Motor neuron (in vitro differentiated cells): ENCODE measurements around the gene PBX3. TPM values are rescaled to one million over a fixed set of nuclear protein-coding genes. Genes with fewer than 3 reads are reported as not detected.

ENCODE experiments used
- ATAC-seq, 8 experiments: fragments of 200-7000 bp; cut with Tn5 transposase; replicated peaks in 6 of 8; 2 replicates each; pipeline ENCODE4 v1.8.0; 2021; ENCODE audit warnings: mild to moderate bottlenecking in 8 of 8, moderate library complexity in 8 of 8
- H3K27ac ChIP-seq, 2 donors: fragments of 250-450 bp; sonication (Bioruptor Pico); 2 replicates each; pipeline ENCODE4 v1.9.0; 2021; ENCODE audit warnings: antibody characterized with exemption in 2 of 2, mild to moderate bottlenecking in 2 of 2, moderate library complexity in 1 of 2
- H3K4me1 ChIP-seq, 2 donors: fragments of 250-450 bp; sonication (Bioruptor Pico); replicated peaks in 1 of 2; 2 replicates each; pipeline ENCODE4 v1.6.1; 2021; ENCODE audit warnings: antibody characterized with exemption in 2 of 2, mild to moderate bottlenecking in 2 of 2, moderate library complexity in 1 of 2
- H3K4me3 ChIP-seq, 5 donors: fragments of 250-450 bp; sonication (Bioruptor Pico); 2 replicates each; pipeline ENCODE4 v1.9.0; 2021; ENCODE audit warnings: antibody characterized with exemption in 5 of 5, mild to moderate bottlenecking in 5 of 5, moderate library complexity in 4 of 5
- WGBS, 10 experiments: fragments of 450-650 bp; shearing (Covaris generic); methylation state at CpG; one replicate each; pipeline ENCODE4 v1.0.0; 2022; 5-methylcytosine and 5-hydroxymethylcytosine counted together
- in situ Hi-C, 9 experiments: fragments of 400-800 bp; cut with MboI; loops; one replicate each; pipeline ENCODE4 v1.15.0; 2021; ENCODE audit warnings: low sequenced_read_pairs in 9 of 9, low pct_unique_long_range_greater_than_20kb in 2 of 9; ENCODE audit not compliant: unreplicated experiment in 9 of 9
- total RNA-seq, 8 experiments: library from RNA; unstranded; fragments of 300-600 nt; gene quantifications; 2 replicates each; pipeline versions ENCODE4 v1.2.3 to v1.2.4, GENCODE V29; 2022

Gene PBX3
- total RNA-seq, 8 experiments from 2014 or later, result 24.0 to 157 (median 75.5) TPM

GRCh38 chr9:125750627-125751011, 3.4 kb downstream of the PBX3 start:
- H3K4me1 ChIP-seq, result peaks cover 20 to 38% of the 10 kb centered on the region in 2 donors
- H3K27ac ChIP-seq, result no peak overlapping the region
- ATAC-seq, result no peak
- in situ Hi-C loops, result loop anchor here in 2 of 9 experiments (25.0 kb wide), 2 partner anchors 112 to 162 kb away; no protein-coding TSS in a partner anchor
- peak overlapping the region; percentile 77 to 100 (median 92) for H3K4me3 ChIP-seq
- WGBS, 10 experiments, result 7 to 100% (median 40%) methylated on average over 1 to 5 of the region's 6 CpGs

GRCh38 chr9:125752070-125752628, 5.0 kb downstream of the PBX3 start:
- Histone ChIP-seq H3K4me1 (peaks cover 29 to 53% of the 10 kb centered on the region in 2 donors), H3K4me3 (peak overlapping the region; percentile 9 to 100 (median 78)), H3K27ac (no peak overlapping the region)
- WGBS, 10 experiments, result 6 to 100% (median 49%) methylated on average over 1 to 3 of the region's 3 CpGs; no CpG with 5 or more reads in 2 of the 10 experiments
- in situ Hi-C loops, result loop anchor here in 2 of 9 experiments (25.0 kb wide), 2 partner anchors 110 to 160 kb away; no protein-coding TSS in a partner anchor
- no peak for ATAC-seq

- Histone ChIP-seq H3K4me3 (peak overlapping the region in 2 of 5 donors; percentile 3 to 78), H3K4me1 (peaks cover 45 to 71% of the 10 kb centered on the region in 2 donors), H3K27ac (no peak overlapping the region)
- 0 to 43% (median 16%) methylated on average over 1 to 2 of the region's 2 CpGs for WGBS, 10 experiments
- ATAC-seq, result no peak
- in situ Hi-C loops, result loop anchor here in 2 of 9 experiments (25.0 kb wide), 2 partner anchors 108 to 158 kb away; no protein-coding TSS in a partner anchor
These were observed 6.9 kb downstream of the PBX3 start for GRCh38 chr9:125754096-125754495.

- Histone ChIP-seq H3K4me1 (peaks cover 48 to 83% of the 10 kb centered on the region in 2 donors), H3K27ac (no peak overlapping the region), H3K4me3 (no peak overlapping the region)
- in situ Hi-C loops, result loop anchor here in 2 of 9 experiments (25.0 kb wide), 2 partner anchors 107 to 157 kb away; no protein-coding TSS in a partner anchor
- 0 to 100% (median 40%) methylated on average over 1 of the region's 1 CpG; no CpG with 5 or more reads in 1 of the 10 experiments for WGBS, 10 experiments
- ATAC-seq, result peak in 5 of 8 experiments; percentile 10 to 92 (median 86)
These were observed 8.2 kb downstream of the PBX3 start for GRCh38 chr9:125755340-125755739.

- Histone ChIP-seq H3K27ac (no peak overlapping the region), H3K4me1 (peaks cover 58 to 92% of the 10 kb centered on the region in 2 donors), H3K4me3 (no peak overlapping the region)
- in situ Hi-C loops, result loop anchor here in 2 of 9 experiments (25.0 kb wide), 2 partner anchors 106 to 156 kb away; no protein-coding TSS in a partner anchor
- WGBS, 10 experiments, result 66 to 100% (median 92%) methylated on average over 1 to 4 of the region's 4 CpGs; no CpG with 5 or more reads in 2 of the 10 experiments
- ATAC-seq, result no peak
These were observed 9.3 kb downstream of the PBX3 start for GRCh38 chr9:125756518-125756917.

- ATAC-seq, result no peak
These were observed 10.7 kb downstream of the PBX3 start for GRCh38 chr9:125757834-125758233.

GRCh38 chr9:125758986-125759763, 12.0 kb downstream of the PBX3 start:
- 4 to 57% (median 9%) methylated on average over 2 to 6 of the region's 6 CpGs; no CpG with 5 or more reads in 2 of the 10 experiments for WGBS, 10 experiments
- ATAC-seq, result peak in 6 of 8 experiments; percentile 12 to 77 (median 50)
- H3K27ac ChIP-seq, result no peak overlapping the region
- peaks cover 66 to 97% of the 10 kb centered on the region in 2 donors for H3K4me1 ChIP-seq
- H3K4me3 ChIP-seq, result peak overlapping the region; percentile 12 to 31 (median 17)
- in situ Hi-C loops, result loop anchor here in 2 of 9 experiments (25.0 kb wide), 2 partner anchors 103 to 153 kb away; no protein-coding TSS in a partner anchor

More at GRCh38 chr9:125757834-125758233, 10.7 kb downstream of the PBX3 start:
- H3K4me3 ChIP-seq, result no peak overlapping the region
- WGBS, 10 experiments, result 33 to 100% (median 68%) methylated on average over 1 of the region's 1 CpG; no CpG with 5 or more reads in 4 of the 10 experiments
- H3K27ac ChIP-seq, result no peak overlapping the region
- in situ Hi-C loops, result loop anchor here in 2 of 9 experiments (25.0 kb wide), 2 partner anchors 104 to 154 kb away; no protein-coding TSS in a partner anchor
- peaks cover 61 to 97% of the 10 kb centered on the region in 2 donors for H3K4me1 ChIP-seq

GRCh38 chr9:125759764-125760129, 12.6 kb downstream of the PBX3 start:
- Histone ChIP-seq H3K27ac (peak overlapping the region in 1 of 2 donors; percentile 22), H3K4me1 (peaks cover 67 to 97% of the 10 kb centered on the region in 2 donors), H3K4me3 (peak overlapping the region; percentile 12 to 31 (median 17))
- 0 to 80% (median 6%) methylated on average over 3 to 7 of the region's 7 CpGs for WGBS, 10 experiments
- peak in 6 of 8 experiments; percentile 14 to 60 (median 40) for ATAC-seq
- in situ Hi-C loops, result loop anchor here in 2 of 9 experiments (25.0 kb wide), 2 partner anchors 103 to 153 kb away; no protein-coding TSS in a partner anchor

GRCh38 chr9:125760537-125760936, 13.4 kb downstream of the PBX3 start:
- 17 to 100% (median 54%) methylated on average over 1 of the region's 1 CpG; no CpG with 5 or more reads in 2 of the 10 experiments for WGBS, 10 experiments
- in situ Hi-C loops, result loop anchor here in 2 of 9 experiments (25.0 kb wide), 2 partner anchors 102 to 152 kb away; no protein-coding TSS in a partner anchor
- H3K27ac ChIP-seq, result no peak overlapping the region
- no peak for ATAC-seq
- peak overlapping the region in 2 of 5 donors; percentile 14 to 31 for H3K4me3 ChIP-seq
- H3K4me1 ChIP-seq, result peaks cover 68 to 92% of the 10 kb centered on the region in 2 donors

GRCh38 chr9:125761676-125762450, 14.7 kb downstream of the PBX3 start:
- Histone ChIP-seq H3K27ac (peak overlapping the region; percentile 13 to 79), H3K4me3 (peak overlapping the region in 1 of 5 donors; percentile 4), H3K4me1 (peaks cover 58 to 79% of the 10 kb centered on the region in 2 donors)
- in situ Hi-C loops, result loop anchor here in 2 of 9 experiments (25.0 kb wide), 2 partner anchors 100 to 150 kb away; no protein-coding TSS in a partner anchor
- WGBS, 10 experiments, result 0 to 100% (median 54%) methylated on average over 1 to 2 of the region's 2 CpGs
- ATAC-seq, result peak in 4 of 8 experiments; percentile 18 to 28 (median 24)

GRCh38 chr9:125763394-125763801, 16.2 kb downstream of the PBX3 start:
- WGBS, 10 experiments, result 2 to 89% (median 10%) methylated on average over 2 to 7 of the region's 7 CpGs; no CpG with 5 or more reads in 3 of the 10 experiments
- peak in 5 of 8 experiments; percentile 57 to 92 (median 87) for ATAC-seq
- peak overlapping the region in 4 of 5 donors; percentile 1 to 23 (median 12) for H3K4me3 ChIP-seq
- H3K4me1 ChIP-seq, result peaks cover 45 to 65% of the 10 kb centered on the region in 2 donors
- in situ Hi-C loops, result loop anchor here in 2 of 9 experiments (25.0 kb wide), 2 partner anchors 99 to 149 kb away; no protein-coding TSS in a partner anchor
- H3K27ac ChIP-seq, result peak overlapping the region; percentile 6 to 79
